HG03460 (cell line): Measurements from ENCODE around the gene ITGB2.

Experiments
- ATAC-seq: cut with Tn5 transposase; IDR thresholded peaks from one replicate; pipeline ENCODE4 v1.9.1; 2021; ENCODE audit not compliant: unreplicated experiment

The ITGB2 gene

GRCh38 chr21:44871576-44872269, 49.0 kb downstream of the ITGB2 start:
- no peak for ATAC-seq

DNA sequence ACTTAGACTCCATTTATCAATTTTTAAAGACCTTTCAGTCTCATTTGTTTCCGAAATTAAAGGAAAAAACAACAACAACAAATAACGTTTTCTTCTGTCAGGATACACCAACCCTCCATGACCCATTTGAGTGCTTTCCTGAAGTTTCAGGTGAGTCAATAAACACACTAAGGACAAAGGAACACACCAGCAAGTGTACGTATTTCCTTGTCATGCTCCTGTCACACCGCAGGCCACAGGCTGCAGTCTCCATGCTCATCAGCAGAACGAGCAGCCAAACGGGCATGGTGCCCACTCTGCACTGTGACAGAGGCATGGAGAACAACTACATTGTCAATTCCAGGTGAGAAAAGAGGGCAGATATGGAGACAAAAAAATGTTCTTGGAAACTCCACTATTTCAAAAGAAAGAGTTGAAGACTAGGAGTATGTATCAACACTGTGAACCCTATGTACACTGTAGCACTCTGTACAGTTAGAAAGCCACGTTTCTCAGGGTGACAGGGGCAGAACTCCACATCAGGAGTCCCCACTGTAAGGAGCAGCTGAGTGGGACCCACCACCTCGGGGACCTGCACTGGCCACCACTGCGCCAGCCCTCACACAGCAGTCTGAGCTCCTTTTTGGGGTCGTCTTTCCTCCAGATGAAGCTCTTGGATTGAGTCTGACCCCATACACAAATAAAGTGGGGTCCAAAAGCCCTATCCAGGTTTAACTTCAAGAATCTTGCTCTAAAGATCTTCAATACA, 49.8 kb downstream of the ITGB2 start:
- ATAC-seq: no peak

DNA sequence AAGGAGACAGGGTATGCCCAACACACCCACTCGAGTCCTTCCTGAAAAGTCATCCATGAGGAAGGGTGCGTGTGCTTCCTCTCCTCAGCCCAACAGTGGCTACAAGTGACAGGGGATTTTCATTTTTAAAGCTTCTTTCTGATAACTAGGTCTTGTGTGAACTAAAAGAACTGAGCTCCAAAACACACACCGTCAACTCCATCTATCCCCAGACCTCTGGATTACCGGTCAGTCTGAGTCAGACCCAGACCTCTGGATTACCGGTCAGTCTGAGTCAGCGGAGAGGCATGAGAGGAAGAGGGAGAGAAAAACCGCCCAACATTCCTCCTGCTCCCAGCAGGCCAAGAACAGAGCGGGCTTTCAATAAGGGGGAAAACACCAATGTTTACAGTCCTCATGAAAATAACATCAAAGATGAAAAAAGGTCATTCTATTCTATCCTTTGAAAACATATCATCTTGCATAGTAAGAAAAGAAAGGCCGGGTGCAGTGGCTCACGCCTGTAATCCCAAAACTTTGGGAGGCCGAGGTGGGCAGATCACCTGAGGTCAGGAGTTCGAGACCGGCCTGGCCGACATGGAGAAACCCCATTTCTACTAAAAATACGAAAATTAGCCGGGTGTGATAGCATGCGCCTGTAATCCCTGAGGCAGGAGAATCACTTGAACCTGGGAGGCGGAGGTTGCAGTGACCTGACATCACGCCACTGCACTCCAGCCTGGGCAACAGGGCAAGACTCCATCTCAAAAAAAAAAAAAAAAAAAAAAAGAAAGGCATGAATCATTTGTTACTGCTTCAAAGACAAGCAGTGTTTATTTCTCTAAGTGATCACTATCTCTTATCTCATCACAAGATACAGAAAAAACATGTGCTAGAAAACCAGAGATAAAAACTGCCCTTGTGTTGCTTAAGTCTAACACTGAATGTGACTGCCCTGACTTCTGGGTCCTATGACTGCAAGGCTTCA, 50.6 kb downstream of the ITGB2 start:
- ATAC-seq: no peak

DNA sequence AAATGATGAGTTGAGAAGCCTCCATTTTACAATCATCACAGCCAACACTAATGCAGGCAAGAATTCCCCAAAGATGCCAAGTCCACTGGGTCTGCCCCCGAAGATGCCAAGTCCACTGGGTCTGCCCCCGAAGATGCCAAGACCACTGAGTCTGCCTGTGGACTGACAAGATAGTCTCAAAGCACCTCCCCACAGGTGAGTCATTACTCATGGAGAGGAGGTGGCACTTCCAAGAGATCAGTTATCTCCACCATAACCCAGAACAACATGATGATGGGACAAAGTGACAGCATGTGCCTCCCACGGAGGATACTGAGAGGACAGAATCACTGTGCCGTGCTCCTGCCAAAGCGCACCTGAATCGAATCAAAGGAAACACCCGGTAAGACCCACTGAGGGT, 52.0 kb downstream of the ITGB2 start:
- ATAC-seq: no peak

- ATAC-seq: no peak
Observed at GRCh38 chr21:44867999-44868700, 52.5 kb downstream of the ITGB2 start.

DNA sequence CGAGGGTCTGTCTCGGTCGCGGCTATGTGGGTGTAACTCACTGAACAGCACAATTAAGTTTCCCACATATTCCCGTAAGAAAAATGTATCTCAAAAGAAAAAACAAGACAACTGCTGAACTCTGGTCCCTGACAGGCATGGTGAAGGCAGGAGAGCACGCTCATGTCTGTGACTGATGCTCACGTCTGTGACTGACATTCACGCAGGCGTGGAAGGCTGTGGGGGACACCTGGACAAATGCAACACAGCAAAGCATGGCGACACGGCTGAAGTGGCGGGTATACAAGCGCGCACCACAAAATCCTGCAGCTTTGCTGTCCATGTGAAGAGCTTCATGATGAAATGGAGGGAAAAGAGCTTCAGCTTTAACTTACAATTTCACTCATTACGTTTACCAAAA, 53.2 kb downstream of the ITGB2 start:
- ATAC-seq: no peak

DNA sequence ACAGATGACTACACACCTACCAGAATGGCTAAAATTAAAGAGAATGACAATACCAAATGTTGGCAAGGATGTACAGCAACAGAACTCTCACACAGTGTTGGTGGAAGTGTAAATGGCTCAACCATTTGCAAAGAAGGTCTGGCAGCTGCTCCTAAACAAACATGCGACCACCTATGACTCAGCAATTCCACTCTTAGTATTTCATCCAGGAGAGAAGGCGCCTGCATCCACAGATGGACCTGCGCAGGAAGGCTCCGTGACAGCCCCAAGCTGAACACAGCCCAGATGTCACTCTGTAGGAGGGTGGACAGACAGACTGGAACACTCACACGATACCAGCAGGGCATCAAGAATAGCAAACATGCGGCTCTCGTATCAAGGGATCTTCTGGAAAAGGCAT, 53.9 kb downstream of the ITGB2 start:
- no peak for ATAC-seq

GRCh38 chr21:44865561-44866280, 55.0 kb downstream of the ITGB2 start:
- no peak for ATAC-seq

DNA sequence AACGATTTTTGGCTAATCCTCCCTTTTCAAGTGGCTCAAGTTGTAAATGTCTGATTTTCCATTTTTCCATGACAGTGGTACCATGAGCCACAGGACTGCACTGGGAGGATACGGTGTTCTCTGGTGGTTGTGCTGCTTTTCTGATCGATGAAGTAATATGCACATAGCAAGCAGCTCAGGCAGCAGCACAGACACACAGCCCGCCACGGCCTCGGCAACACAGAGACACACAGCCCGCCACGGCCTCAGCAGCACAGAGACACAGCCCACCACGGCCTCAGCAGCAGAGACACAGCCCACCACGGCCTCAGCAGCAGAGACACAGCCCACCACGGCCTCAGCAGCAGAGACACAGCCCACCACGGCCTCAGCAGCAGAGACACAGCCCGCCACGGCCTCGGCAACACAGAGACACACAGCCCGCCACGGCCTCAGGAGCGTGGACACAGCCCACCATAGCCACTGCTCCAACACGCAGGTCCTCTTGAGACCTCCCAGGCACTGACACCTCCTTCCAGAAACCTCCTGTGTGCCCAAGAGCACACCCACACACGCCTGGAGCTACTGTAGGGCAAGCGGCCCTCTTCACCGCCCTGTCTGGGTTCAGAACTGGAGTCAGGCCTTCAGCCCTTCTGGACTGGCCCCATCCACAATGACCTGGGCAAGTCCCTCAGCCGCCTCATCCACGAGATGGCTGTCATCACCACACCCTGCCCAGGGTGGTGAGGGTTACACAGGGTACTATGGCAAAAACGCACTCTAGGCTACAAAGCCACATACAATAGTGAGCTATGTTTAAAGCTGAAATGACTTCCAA, 57.6 kb downstream of the ITGB2 start:
- no peak for ATAC-seq

DNA sequence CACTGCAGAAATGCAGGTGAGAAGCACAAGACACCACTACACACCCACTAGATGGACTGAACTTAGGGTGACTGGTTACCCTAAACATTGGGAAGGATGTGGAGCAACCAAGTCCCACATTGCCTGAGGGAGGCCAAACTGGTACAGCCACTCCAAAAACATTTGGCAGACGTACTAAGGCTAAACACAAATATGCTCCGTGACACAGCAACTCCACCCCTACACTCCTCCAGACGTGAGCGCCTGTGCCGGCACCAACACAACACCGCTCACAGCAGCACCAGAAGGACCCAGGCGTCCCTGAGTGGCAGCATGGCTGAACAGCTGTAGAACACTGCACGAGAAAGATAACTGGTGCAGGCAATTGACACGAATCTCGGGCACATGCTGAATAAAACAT, 61.9 kb downstream of the ITGB2 start:
- no peak for ATAC-seq

DNA sequence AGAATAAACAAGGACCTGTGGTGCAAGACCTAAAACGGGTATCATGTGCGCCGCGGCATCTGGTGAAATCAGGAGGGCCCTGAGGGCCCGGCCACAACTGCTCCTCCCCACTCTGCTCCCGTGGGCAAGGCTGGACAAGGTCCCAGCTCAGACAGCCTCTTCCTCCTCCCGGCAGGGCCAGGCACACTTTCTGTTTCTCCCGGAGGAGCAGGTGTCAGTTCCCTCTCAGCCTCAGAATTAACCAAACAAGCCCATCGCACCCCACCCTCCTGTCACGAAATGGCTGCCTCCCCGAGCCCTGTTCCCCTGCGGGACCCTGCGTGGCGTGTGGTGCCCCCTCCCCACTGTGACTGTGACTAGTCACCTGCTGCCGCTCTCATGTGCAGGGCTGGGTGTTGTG, 62.4 kb downstream of the ITGB2 start:
- no peak for ATAC-seq

DNA sequence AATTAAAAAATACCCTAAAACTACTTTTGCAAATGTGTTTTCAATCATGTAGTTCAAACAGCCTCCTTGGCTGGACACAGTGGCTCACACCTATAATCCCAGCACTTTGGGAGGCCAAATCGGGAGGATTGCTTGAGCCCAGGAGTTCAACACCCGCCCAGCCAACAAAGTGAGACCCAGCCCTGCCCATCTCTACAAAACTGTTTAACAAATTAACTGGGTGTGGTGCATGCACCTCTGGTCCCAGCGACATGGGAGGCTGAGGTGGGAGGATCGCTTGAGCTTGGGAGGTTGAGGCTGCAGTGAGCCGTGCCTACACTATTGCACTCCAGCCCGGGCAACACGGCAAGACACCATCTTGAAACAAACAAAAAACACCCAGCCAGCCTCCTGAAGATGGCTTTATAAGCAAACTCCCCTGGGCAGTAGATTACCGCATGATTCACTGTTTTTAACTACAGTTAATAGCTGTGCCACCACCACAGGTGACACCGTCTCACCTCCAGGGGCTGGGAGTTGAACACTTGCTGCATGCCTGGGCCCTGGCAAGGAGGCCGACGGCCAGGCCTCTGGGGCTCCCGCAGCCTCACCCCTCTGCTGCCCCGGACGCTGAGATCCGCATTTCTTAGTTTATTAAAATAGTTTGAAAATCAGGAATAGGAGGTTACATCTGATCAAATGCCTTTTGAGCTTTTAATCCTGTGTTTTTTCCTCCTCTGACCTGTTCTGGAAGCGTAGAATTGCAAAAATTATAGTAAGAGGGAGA, 63.4 kb downstream of the ITGB2 start:
- no peak for ATAC-seq

- no peak for ATAC-seq
Observed at GRCh38 chr21:44856131-44856530, 64.6 kb downstream of the ITGB2 start.

- no peak for ATAC-seq
Observed at GRCh38 chr21:44855572-44855971, 65.1 kb downstream of the ITGB2 start.

- no peak for ATAC-seq
Observed at GRCh38 chr21:44854664-44855446, 65.8 kb downstream of the ITGB2 start.

DNA sequence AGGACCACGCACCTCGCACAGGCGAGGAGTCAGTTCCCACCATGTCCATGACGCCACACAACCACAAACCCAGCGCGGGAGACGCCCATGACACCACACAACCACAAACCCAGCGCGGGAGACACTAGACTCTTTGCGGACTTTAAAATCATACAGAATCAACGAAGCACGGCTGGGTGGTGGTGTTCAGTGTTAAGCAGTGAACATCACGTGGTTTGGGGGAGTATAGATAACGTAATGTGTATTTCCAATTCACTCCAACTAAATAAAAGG, 66.4 kb downstream of the ITGB2 start:
- no peak for ATAC-seq

DNA sequence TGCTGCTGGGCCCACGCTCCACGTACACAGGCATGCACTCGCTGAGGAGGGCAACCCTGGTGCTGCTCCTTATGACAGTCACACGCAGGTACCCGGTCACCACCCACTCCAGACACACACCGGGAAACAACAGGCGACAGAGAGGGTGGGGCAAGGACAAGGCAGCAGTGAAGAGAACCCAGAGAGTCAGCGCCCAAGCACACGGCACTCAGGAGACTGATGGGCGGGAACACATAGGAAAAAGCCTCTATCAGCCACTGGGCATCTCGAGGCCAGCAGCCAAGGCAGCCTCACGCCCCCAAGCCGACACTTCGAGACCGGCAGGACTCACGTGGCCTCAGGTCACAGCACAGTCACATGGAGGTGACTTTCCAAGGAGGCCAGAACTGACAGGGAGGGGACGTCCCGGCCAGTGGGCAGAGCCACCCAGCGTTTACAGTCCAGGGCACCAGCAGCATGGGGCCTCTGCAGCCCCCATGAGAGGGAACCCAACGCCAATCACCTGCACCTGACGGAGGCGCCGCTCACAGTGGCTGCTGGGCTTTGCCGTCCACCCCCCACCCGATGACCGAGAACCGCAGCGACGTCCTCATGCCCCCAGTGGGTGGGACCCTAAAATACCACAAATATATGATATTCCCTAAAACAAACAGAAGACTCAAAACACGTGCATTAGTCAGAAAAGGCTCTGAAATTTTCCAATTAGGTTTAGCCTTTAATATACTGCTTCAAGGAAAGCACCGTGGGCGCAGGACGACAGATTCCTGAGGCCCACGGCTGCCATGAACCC, 66.9 kb downstream of the ITGB2 start:
- ATAC-seq: no peak
